T47D (cell line): ENCODE data around the gene KRT32.
A peak's percentile ranks its signal among the peaks of the same experiment; 100 is the strongest.

ENCODE experiments used
- DNase-seq, 2 experiments: peaks; one replicate each; pipeline versions ENCODE4 v3.0.0 to v3.0.0-alpha.2; 2011 to 2012; ENCODE audit warnings: low read depth in 1 of 2, low spot score in 1 of 2
- JUND ChIP-seq: IDR thresholded peaks from 2 replicates; pipeline ENCODE4 v1.6.1; 2012; ENCODE audit warnings: low read depth
- in situ Hi-C: cut with HindIII; loops from 2 replicates; pipeline ENCODE4 v1.10.0; 2016; ENCODE audit warnings: low sequenced_read_pairs, low pct_unique_long_range_greater_than_20kb

Gene KRT32

DNA sequence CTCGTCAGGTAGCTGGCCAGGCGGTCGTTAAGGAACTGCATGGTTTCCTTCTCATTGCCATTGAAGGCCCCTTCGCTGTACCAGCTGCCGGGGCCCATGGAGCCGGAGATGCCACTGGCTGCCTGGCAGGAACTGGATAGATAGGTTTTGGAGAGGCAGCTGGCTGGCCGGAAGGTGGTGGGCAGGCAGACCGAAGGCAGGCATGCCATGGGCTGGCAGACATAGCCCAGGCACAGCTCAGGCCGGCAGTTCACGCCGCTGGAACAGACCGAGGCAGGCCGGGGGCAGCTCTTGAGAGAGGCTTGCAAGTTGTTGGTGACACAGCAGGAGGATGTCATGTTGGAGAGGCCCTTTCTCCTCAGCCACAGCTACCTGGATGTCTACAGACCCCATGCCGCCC, at the start of gene KRT32:
Gene KRT32 (minus strand): TSS at position 399 of the 400 bp plus-strand sequence. CDS start 61 bp downstream, at position 338.
- DNase-seq: no peak
- no peak for TF ChIP-seq JUND
- in situ Hi-C loops: no loop called here

DNA sequence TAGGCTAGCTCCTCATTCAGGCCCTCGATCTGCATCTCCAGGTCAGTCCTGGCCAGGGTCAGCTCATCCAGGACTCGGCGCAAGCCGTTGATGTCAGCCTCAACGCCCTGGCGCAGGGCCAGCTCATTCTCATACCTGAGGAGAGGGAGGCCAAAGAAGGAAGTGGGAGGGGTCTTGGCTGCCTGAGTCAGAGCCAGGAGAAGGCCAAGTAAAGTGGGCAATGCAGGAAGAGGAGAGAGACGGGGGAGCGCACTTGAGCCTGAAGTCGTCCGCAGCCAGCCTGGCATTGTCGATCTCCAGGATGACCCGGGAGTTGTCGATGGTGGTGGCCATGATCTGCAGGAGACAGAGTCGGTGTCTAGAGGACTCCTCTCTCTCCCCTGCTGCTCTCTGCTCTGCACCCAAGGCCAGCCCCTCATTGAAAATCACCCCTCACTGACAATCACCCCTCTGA, 49.7 kb upstream of the KRT32 start:
- in situ Hi-C loops: no loop called here
- TF ChIP-seq JUND: no peak
- DNase-seq: no peak

DNA sequence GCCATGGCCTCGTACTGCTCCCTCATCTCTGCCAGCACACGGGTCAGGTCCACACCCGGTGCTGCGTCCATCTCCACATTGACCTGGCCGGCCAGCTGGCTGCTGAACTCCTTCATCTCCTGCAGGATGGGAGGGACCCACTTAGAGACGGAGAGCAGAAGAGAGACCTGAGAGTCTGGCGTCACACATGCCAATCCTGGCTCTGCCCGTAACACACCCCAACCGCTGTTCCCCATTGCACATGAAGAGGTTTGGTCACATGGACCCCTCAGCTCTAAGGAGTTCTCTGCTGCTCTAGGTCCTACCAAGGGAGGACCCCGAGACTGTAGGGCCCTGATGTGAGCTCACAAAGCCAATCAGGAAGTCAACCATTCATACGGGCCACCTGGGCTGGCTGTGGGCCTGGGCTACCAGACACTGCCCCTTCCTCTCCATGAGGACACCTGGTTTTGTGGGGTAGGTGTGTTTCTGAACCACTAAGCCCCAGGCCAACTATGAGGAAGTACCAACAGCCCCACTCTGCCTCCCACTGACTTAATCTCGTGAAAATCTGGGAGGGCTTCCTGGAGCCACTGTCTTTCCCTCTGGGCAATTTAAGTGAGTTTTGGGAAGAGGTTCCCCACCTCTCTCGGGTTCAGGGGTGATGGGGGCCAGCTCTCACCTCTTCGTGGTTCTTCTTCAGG, 49.1 kb upstream of the KRT32 start:
- in situ Hi-C loops: no loop called here
- DNase-seq: no peak

DNA sequence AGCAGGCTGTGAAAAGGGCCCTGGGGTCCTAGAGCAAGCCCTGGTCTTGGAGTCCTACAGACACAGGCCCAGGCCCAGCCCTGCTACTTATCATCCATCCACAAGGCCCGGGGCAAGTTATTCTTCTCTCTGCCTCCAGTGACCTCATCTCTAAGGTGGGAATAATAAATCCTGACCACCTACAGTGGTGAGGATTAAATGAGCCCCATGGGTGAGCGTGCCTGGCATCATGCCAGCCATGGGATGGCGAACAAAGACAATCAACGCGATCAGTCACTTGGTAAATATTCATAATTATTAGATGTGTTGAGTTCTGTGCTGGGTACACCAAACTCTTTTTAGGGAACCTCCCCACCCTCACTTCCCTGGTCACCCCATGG, 46.0 kb upstream of the KRT32 start:
- in situ Hi-C loops: no loop called here
- TF ChIP-seq JUND: no peak
- DNase-seq: peak in 1 of 2 experiments; percentile 50

More for the DNA sequence above, 49.1 kb upstream of the KRT32 start:
- no peak for TF ChIP-seq JUND

- TF ChIP-seq JUND: no peak
- peak in 1 of 2 experiments; percentile 52 for DNase-seq
- in situ Hi-C loops: no loop called here
Observed at GRCh38 chr17:41512546-41513167, 45.5 kb upstream of the KRT32 start.

DNA sequence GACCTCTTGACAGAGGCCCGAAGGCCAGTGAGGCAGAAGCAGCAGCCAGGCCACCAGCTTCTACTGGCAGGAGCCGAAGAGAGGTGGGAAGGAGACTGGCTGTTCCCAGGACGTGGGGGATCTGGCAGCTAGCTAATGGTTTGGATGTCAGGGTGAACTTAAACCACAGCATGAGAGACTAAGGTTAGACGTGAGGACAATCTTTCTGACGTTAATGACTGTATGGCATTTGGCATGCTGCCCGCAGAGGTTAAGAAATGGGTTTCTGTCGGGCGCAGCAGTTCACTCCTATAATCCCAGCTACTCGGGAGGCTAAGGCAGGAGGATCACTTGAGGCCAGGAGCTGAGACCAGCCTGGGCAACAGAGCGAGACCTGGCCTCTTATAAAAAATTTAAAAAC, 44.5 kb upstream of the KRT32 start:
- in situ Hi-C loops: no loop called here
- TF ChIP-seq JUND: no peak
- DNase-seq: peak in 1 of 2 experiments; percentile 84

GRCh38 chr17:41511116-41511515, 43.9 kb upstream of the KRT32 start:
- in situ Hi-C loops: no loop called here
- no peak for TF ChIP-seq JUND
- peak in 1 of 2 experiments; percentile 84 for DNase-seq

DNA sequence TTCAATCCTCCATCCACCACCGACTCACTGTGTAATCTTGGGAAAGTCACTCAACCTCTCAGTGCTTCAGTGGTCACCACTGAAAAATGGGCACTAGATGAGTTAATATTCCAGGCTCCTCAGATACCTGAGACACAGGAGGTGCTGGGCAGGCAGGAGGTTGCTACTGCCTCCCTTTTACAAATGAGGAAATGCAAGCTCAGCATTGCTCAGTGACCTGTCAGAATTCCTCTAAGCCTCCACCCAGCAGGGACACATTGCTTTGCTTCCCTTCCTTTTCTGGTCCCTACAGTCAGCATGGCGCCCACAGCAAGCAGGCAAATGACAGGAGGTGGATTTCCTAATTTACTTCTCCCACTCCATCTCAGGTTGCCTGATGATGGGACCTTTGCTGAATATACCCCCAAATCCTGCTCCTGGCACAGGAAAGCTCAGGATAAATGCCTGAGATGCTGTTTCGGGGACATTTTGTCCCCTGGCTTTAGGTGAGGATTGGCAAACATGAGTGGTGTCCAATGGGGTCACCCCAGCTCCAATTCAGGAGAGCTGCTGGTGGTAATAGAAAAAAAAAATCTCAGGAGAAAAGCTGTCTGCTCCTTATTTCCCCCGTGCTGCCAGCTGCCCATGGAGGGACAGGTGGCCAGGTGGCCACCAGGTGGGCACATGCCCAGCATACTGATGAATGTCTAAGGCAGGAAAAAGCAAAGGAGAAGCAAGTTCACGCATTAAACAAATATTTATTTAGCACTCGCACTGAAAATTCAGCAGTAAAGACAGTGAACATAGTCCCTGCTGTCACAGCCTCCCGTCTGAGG, 43.3 kb upstream of the KRT32 start:
- DNase-seq: peak in 1 of 2 experiments; percentile 82
- no peak for TF ChIP-seq JUND
- in situ Hi-C loops: no loop called here

GRCh38 chr17:41507315-41507880, 40.2 kb upstream of the KRT32 start:
- in situ Hi-C loops: no loop called here
- no peak for TF ChIP-seq JUND
- peak in 1 of 2 experiments; percentile 76 for DNase-seq

DNA sequence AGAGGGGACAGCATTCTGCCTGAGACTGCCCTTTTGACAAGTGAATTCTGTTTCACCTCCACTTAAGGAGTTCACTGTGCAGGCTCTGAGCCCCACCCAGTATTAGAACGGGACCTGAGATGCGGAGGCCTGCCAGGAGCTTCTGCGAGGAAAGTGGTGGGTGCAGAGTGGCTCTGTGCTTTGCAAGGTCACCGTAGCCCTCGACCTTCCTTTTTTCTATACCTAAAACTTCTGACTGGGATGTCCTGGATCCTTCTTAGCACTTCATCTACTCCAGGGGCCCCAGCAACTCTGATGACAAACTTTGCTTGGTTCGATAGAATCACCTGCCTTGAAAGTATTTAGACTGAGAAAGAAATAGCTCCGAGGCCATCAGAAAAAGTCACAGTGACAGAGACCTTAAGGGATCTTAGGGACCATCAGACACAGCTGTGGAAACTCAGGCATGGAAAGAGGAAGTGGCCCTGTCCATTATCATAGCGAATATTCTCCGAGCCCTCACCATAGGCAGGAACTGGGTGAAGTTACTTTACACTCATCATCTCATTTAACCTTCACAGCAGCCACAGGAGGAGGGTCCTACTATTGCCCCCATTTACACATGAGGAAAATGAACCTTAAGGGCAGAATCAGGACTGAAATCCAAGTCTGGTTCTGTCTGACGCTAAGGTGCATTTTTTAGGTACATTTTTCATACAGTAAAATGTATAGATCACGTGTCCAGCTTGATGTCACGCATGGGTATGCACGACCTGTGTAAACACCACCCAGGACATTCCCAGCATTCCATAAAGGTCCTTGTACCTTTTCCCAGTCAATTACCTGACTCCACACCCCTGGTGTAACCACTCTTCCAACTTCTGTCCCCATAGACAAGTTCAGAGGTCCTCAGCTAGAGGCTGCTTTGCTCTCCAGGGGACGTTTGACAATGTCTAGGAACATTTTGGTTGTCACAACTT, 38.9 kb upstream of the KRT32 start:
- in situ Hi-C loops: no loop called here
- peak in 1 of 2 experiments; percentile 95 for DNase-seq

GRCh38 chr17:41505007-41505808, 38.0 kb upstream of the KRT32 start, which contains the start of gene KRT13:
KRT13 (minus strand) TSS chr17:41505612; CDS start chr17:41505550, 62 bp downstream.
- TF ChIP-seq JUND: no peak
- in situ Hi-C loops: no loop called here
- DNase-seq: no peak

More for the DNA sequence above, 38.9 kb upstream of the KRT32 start:
- no peak for TF ChIP-seq JUND
